HG03354 (cell line): ENCODE measurements around the gene AKR1C2.
"Not testable (repeated sequence)": the region's sequence is repeated elsewhere in the genome, so short reads cannot be mapped to it uniquely, and the experiment has no call there.

ENCODE experiments used
- ATAC-seq: cut with Tn5 transposase; IDR thresholded peaks from one replicate; pipeline ENCODE4 v1.9.1; 2021; ENCODE audit warnings: mild to moderate bottlenecking; ENCODE audit not compliant: unreplicated experiment, poor library complexity, severe bottlenecking

Gene AKR1C2

GRCh38 chr10:5030989-5031388 lies 27.3 kb upstream of the AKR1C2 start:
- ATAC-seq, result no peak

GRCh38 chr10:5025461-5025881 lies 21.8 kb upstream of the AKR1C2 start:
- not testable (repeated sequence) for ATAC-seq

GRCh38 chr10:5023177-5023805 lies 19.6 kb upstream of the AKR1C2 start:
- ATAC-seq, result no peak

- not testable (repeated sequence) for ATAC-seq
Measured at GRCh38 chr10:5021624-5022290, 18.1 kb upstream of the AKR1C2 start.

- not testable (repeated sequence) for ATAC-seq
Measured at GRCh38 chr10:5019770-5020612, 16.3 kb upstream of the AKR1C2 start.

GRCh38 chr10:5018671-5019277 lies 15.1 kb upstream of the AKR1C2 start:
- not testable (repeated sequence) for ATAC-seq

GRCh38 chr10:5018134-5018533 lies 14.5 kb upstream of the AKR1C2 start:
- no peak for ATAC-seq

- ATAC-seq, result no peak
Measured at GRCh38 chr10:5014936-5015335, 11.3 kb upstream of the AKR1C2 start.

GRCh38 chr10:5014200-5014910 lies 10.7 kb upstream of the AKR1C2 start:
- ATAC-seq, result not testable (repeated sequence)

- no peak for ATAC-seq
Measured at GRCh38 chr10:5013385-5013784, 9.7 kb upstream of the AKR1C2 start.

- no peak for ATAC-seq
Measured at GRCh38 chr10:5012595-5012994, 8.9 kb upstream of the AKR1C2 start.

- ATAC-seq, result not testable (repeated sequence)
Measured at GRCh38 chr10:5011392-5011791, 7.7 kb upstream of the AKR1C2 start.

- ATAC-seq, result not testable (repeated sequence)
Measured at GRCh38 chr10:5010043-5010442, 6.4 kb upstream of the AKR1C2 start.

GRCh38 chr10:5008857-5009548 lies 5.3 kb upstream of the AKR1C2 start:
- not testable (repeated sequence) for ATAC-seq

- ATAC-seq, result not testable (repeated sequence)
Measured at GRCh38 chr10:5004501-5004900, 844 bp upstream of the AKR1C2 start.

GRCh38 chr10:5004030-5004385 lies 351 bp upstream of the AKR1C2 start:
- ATAC-seq, result not testable (repeated sequence)

GRCh38 chr10:5002013-5002727 lies 1.5 kb downstream of the AKR1C2 start:
- ATAC-seq, result no peak

- no peak for ATAC-seq
Measured at GRCh38 chr10:4998671-4999070, 5.0 kb downstream of the AKR1C2 start.
